ENCODE results near the gene NTRK3.

NTRK3 gene

GRCh38 chr15:88256279-88257230 is at the start of gene NTRK3:
TSS of gene NTRK3 (minus strand) at chr15:88256739. CDS start at chr15:88256153, 586 bp downstream.
- Histone ChIP-seq H3K36me3 (ENCODE audit: control insufficient read depth, insufficient read depth, low read length) (no peaks in the 10 kb centered on the region), H3K27me3 (ENCODE audit: control insufficient read depth, insufficient read depth, low read length) (peaks cover 58% of the 10 kb centered on the region), H3K9ac (ENCODE audit: low read length) (no peak within 1 kb of the TSS), H3K9me3 (ENCODE audit: control insufficient read depth, low read length) (no peaks in the 10 kb centered on the region), H3K4me1 (ENCODE audit: control insufficient read depth, insufficient read depth, low read length) (no peaks in the 10 kb centered on the region), H3K4me3 (ENCODE audit: low read length) (no peak within 1 kb of the TSS)

GRCh38 chr15:88303395-88303794 is 46.9 kb upstream of the NTRK3 start:
- Histone ChIP-seq H3K9me3 (ENCODE audit: control insufficient read depth, low read length) (no peaks in the 10 kb centered on the region), H3K27me3 (ENCODE audit: control insufficient read depth, insufficient read depth, low read length) (peaks cover 3% of the 10 kb centered on the region), H3K36me3 (ENCODE audit: control insufficient read depth, insufficient read depth, low read length) (no peaks in the 10 kb centered on the region), H3K9ac (ENCODE audit: low read length) (no peak overlapping the region), H3K4me1 (ENCODE audit: control insufficient read depth, insufficient read depth, low read length) (no peaks in the 10 kb centered on the region), H3K4me3 (ENCODE audit: low read length) (no peak overlapping the region)

GRCh38 chr15:88302373-88302772 is 45.8 kb upstream of the NTRK3 start:
- H3K36me3 ChIP-seq (ENCODE audit: control insufficient read depth, insufficient read depth, low read length): no peaks in the 10 kb centered on the region
- no peak overlapping the region for H3K9ac ChIP-seq (ENCODE audit: low read length)
- H3K4me3 ChIP-seq (ENCODE audit: low read length): no peak overlapping the region
- peaks cover 3% of the 10 kb centered on the region for H3K27me3 ChIP-seq (ENCODE audit: control insufficient read depth, insufficient read depth, low read length)
- H3K9me3 ChIP-seq (ENCODE audit: control insufficient read depth, low read length): no peaks in the 10 kb centered on the region
- H3K4me1 ChIP-seq (ENCODE audit: control insufficient read depth, insufficient read depth, low read length): no peaks in the 10 kb centered on the region

- Histone ChIP-seq H3K9me3 (ENCODE audit: control insufficient read depth, low read length) (no peaks in the 10 kb centered on the region), H3K36me3 (ENCODE audit: control insufficient read depth, insufficient read depth, low read length) (no peaks in the 10 kb centered on the region), H3K4me1 (ENCODE audit: control insufficient read depth, insufficient read depth, low read length) (no peaks in the 10 kb centered on the region), H3K9ac (ENCODE audit: low read length) (no peak overlapping the region), H3K4me3 (ENCODE audit: low read length) (no peak overlapping the region), H3K27me3 (ENCODE audit: control insufficient read depth, insufficient read depth, low read length) (peaks cover 3% of the 10 kb centered on the region)
Measured at GRCh38 chr15:88301311-88301710, 44.8 kb upstream of the NTRK3 start.

- no peaks in the 10 kb centered on the region for H3K36me3 ChIP-seq (ENCODE audit: control insufficient read depth, insufficient read depth, low read length)
- H3K9me3 ChIP-seq (ENCODE audit: control insufficient read depth, low read length): no peaks in the 10 kb centered on the region
- H3K9ac ChIP-seq (ENCODE audit: low read length): no peak overlapping the region
- peaks cover 3% of the 10 kb centered on the region for H3K27me3 ChIP-seq (ENCODE audit: control insufficient read depth, insufficient read depth, low read length)
- H3K4me1 ChIP-seq (ENCODE audit: control insufficient read depth, insufficient read depth, low read length): no peaks in the 10 kb centered on the region
- no peak overlapping the region for H3K4me3 ChIP-seq (ENCODE audit: low read length)
Measured at GRCh38 chr15:88300861-88301260, 44.3 kb upstream of the NTRK3 start.

- H3K36me3 ChIP-seq (ENCODE audit: control insufficient read depth, insufficient read depth, low read length): no peaks in the 10 kb centered on the region
- H3K4me3 ChIP-seq (ENCODE audit: low read length): no peak overlapping the region
- no peaks in the 10 kb centered on the region for H3K4me1 ChIP-seq (ENCODE audit: control insufficient read depth, insufficient read depth, low read length)
- H3K9ac ChIP-seq (ENCODE audit: low read length): no peak overlapping the region
- H3K9me3 ChIP-seq (ENCODE audit: control insufficient read depth, low read length): no peaks in the 10 kb centered on the region
- H3K27me3 ChIP-seq (ENCODE audit: control insufficient read depth, insufficient read depth, low read length): no peaks in the 10 kb centered on the region
Measured at GRCh38 chr15:88300089-88300488, 43.5 kb upstream of the NTRK3 start.

- Histone ChIP-seq H3K9ac (ENCODE audit: low read length) (no peak overlapping the region), H3K4me3 (ENCODE audit: low read length) (no peak overlapping the region), H3K27me3 (ENCODE audit: control insufficient read depth, insufficient read depth, low read length) (no peaks in the 10 kb centered on the region), H3K36me3 (ENCODE audit: control insufficient read depth, insufficient read depth, low read length) (no peaks in the 10 kb centered on the region), H3K4me1 (ENCODE audit: control insufficient read depth, insufficient read depth, low read length) (no peaks in the 10 kb centered on the region), H3K9me3 (ENCODE audit: control insufficient read depth, low read length) (no peaks in the 10 kb centered on the region)
Measured at GRCh38 chr15:88299497-88299896, 43.0 kb upstream of the NTRK3 start.

GRCh38 chr15:88288661-88289060 is 32.1 kb upstream of the NTRK3 start:
- Histone ChIP-seq H3K9ac (ENCODE audit: low read length) (no peak overlapping the region), H3K4me3 (ENCODE audit: low read length) (no peak overlapping the region), H3K36me3 (ENCODE audit: control insufficient read depth, insufficient read depth, low read length) (no peaks in the 10 kb centered on the region), H3K27me3 (ENCODE audit: control insufficient read depth, insufficient read depth, low read length) (peaks cover 14% of the 10 kb centered on the region), H3K9me3 (ENCODE audit: control insufficient read depth, low read length) (no peaks in the 10 kb centered on the region), H3K4me1 (ENCODE audit: control insufficient read depth, insufficient read depth, low read length) (no peaks in the 10 kb centered on the region)

GRCh38 chr15:88288206-88288605 is 31.7 kb upstream of the NTRK3 start:
- Histone ChIP-seq H3K4me3 (ENCODE audit: low read length) (no peak overlapping the region), H3K4me1 (ENCODE audit: control insufficient read depth, insufficient read depth, low read length) (no peaks in the 10 kb centered on the region), H3K9me3 (ENCODE audit: control insufficient read depth, low read length) (no peaks in the 10 kb centered on the region), H3K9ac (ENCODE audit: low read length) (no peak overlapping the region), H3K27me3 (ENCODE audit: control insufficient read depth, insufficient read depth, low read length) (peaks cover 18% of the 10 kb centered on the region), H3K36me3 (ENCODE audit: control insufficient read depth, insufficient read depth, low read length) (no peaks in the 10 kb centered on the region)

GRCh38 chr15:88284318-88284998 is 27.9 kb upstream of the NTRK3 start:
- Histone ChIP-seq H3K36me3 (ENCODE audit: control insufficient read depth, insufficient read depth, low read length) (no peaks in the 10 kb centered on the region), H3K4me1 (ENCODE audit: control insufficient read depth, insufficient read depth, low read length) (no peaks in the 10 kb centered on the region), H3K9ac (ENCODE audit: low read length) (no peak overlapping the region), H3K27me3 (ENCODE audit: control insufficient read depth, insufficient read depth, low read length) (peaks cover 25% of the 10 kb centered on the region), H3K9me3 (ENCODE audit: control insufficient read depth, low read length) (no peaks in the 10 kb centered on the region), H3K4me3 (ENCODE audit: low read length) (no peak overlapping the region)

- no peaks in the 10 kb centered on the region for H3K36me3 ChIP-seq (ENCODE audit: control insufficient read depth, insufficient read depth, low read length)
- no peak overlapping the region for H3K4me3 ChIP-seq (ENCODE audit: low read length)
- H3K4me1 ChIP-seq (ENCODE audit: control insufficient read depth, insufficient read depth, low read length): no peaks in the 10 kb centered on the region
- no peak overlapping the region for H3K9ac ChIP-seq (ENCODE audit: low read length)
- peaks cover 25% of the 10 kb centered on the region for H3K27me3 ChIP-seq (ENCODE audit: control insufficient read depth, insufficient read depth, low read length)
- no peaks in the 10 kb centered on the region for H3K9me3 ChIP-seq (ENCODE audit: control insufficient read depth, low read length)
Measured at GRCh38 chr15:88282614-88283013, 26.1 kb upstream of the NTRK3 start.

GRCh38 chr15:88276821-88277410 is 20.4 kb upstream of the NTRK3 start:
- Histone ChIP-seq H3K4me3 (ENCODE audit: low read length) (no peak overlapping the region), H3K4me1 (ENCODE audit: control insufficient read depth, insufficient read depth, low read length) (no peaks in the 10 kb centered on the region), H3K9me3 (ENCODE audit: control insufficient read depth, low read length) (no peaks in the 10 kb centered on the region), H3K9ac (ENCODE audit: low read length) (no peak overlapping the region), H3K27me3 (ENCODE audit: control insufficient read depth, insufficient read depth, low read length) (peaks cover 16% of the 10 kb centered on the region), H3K36me3 (ENCODE audit: control insufficient read depth, insufficient read depth, low read length) (no peaks in the 10 kb centered on the region)
